ENCODE data around the gene RANBP3L.

DNA sequence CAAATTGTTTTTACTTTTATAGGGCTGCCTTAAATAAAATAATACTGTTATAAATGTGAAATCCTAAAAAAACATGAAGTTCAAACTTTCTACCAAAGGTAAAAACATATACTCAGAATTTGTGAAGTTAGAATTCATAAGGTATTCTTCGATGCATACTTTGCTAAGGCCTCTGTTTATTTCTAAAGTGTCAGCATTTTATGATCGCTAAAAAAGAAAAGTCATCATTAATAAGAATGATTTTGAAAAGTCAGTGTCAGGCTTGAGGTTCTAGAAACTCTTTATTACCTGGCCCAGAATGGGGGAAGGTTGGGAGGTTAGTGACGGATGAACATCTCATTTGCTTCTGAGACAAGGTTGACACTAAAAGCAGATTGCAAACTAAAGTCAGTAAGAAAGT is 33.8 kb downstream of the RANBP3L start:
- TF ChIP-seq, protein P1, sequence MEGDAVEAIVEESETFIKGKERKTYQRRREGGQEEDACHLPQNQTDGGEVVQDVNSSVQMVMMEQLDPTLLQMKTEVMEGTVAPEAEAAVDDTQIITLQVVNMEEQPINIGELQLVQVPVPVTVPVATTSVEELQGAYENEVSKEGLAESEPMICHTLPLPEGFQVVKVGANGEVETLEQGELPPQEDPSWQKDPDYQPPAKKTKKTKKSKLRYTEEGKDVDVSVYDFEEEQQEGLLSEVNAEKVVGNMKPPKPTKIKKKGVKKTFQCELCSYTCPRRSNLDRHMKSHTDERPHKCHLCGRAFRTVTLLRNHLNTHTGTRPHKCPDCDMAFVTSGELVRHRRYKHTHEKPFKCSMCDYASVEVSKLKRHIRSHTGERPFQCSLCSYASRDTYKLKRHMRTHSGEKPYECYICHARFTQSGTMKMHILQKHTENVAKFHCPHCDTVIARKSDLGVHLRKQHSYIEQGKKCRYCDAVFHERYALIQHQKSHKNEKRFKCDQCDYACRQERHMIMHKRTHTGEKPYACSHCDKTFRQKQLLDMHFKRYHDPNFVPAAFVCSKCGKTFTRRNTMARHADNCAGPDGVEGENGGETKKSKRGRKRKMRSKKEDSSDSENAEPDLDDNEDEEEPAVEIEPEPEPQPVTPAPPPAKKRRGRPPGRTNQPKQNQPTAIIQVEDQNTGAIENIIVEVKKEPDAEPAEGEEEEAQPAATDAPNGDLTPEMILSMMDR (IDR thresholded peaks at IDR 0.05; ENCODE audit: insufficient read depth, low read length, poor library complexity, severe bottlenecking) = no peak
- TF ChIP-seq EZH2phosphoT487 (conservative IDR thresholded peaks at IDR 0.05; ENCODE audit: low read length) = no peak

Data from SU-DHL-6 (cell line).